Neural progenitor cell (in vitro differentiated cells): ENCODE results near the gene MITF. TPM values are rescaled to one million over a fixed set of nuclear protein-coding genes. Genes with fewer than 3 reads are reported as not detected.

Experiments
- DNase-seq: peaks from one replicate; pipeline ENCODE4 v3.0.0-alpha.2; 2016; ENCODE audit warnings: low spot score
- H2AFZ ChIP-seq: fragments of 200-600 bp; sonication (generic); replicated peaks from 2 replicates; pipeline ENCODE4 v1.6.1; 2016; ENCODE audit warnings: antibody characterized with exemption
- H3F3A ChIP-seq: fragments of 200-600 bp; sonication (generic); 2 replicates; pipeline ENCODE4 v1.6.1; 2016; ENCODE audit warnings: antibody characterized with exemption, low read depth
- H3K27ac ChIP-seq: fragments of 200-600 bp; sonication (generic); 2 replicates; pipeline ENCODE4 v1.5.1; 2016; ENCODE audit warnings: mild to moderate bottlenecking
- H3K27me3 ChIP-seq: fragments of 200-600 bp; sonication (generic); 2 replicates; pipeline ENCODE4 v1.6.1; 2016; ENCODE audit warnings: mild to moderate bottlenecking, moderate library complexity
- H3K36me3 ChIP-seq: fragments of 200-600 bp; sonication (generic); 2 replicates; pipeline ENCODE4 v1.5.1; 2016
- H3K4me1 ChIP-seq: fragments of 200-600 bp; sonication (generic); 2 replicates; pipeline ENCODE4 v1.6.1; 2016; ENCODE audit warnings: mixed run types
- H3K4me2 ChIP-seq: fragments of 200-600 bp; sonication (generic); 2 replicates; pipeline ENCODE4 v1.6.1; 2016
- H3K4me3 ChIP-seq: fragments of 200-600 bp; sonication (generic); 2 replicates; pipeline ENCODE4 v1.5.1; 2016
- H3K79me2 ChIP-seq: fragments of 200-600 bp; sonication (generic); 2 replicates; pipeline ENCODE4 v1.6.1; 2016; ENCODE audit warnings: low read depth
- H3K9ac ChIP-seq: fragments of 200-600 bp; sonication (generic); 2 replicates; pipeline ENCODE4 v1.6.1; 2016
- H3K9me3 ChIP-seq: fragments of 200-600 bp; sonication (generic); 2 replicates; pipeline ENCODE4 v1.5.1; 2016; ENCODE audit warnings: low read depth
- H4K20me1 ChIP-seq: fragments of 200-600 bp; sonication (generic); 2 replicates; pipeline ENCODE4 v1.6.1; 2016; ENCODE audit warnings: low read depth
- H3K27ac Mint-ChIP-seq: 3 replicates; pipeline ENCODE4 v1.8.0; 2021; ENCODE audit warnings: mixed read lengths
- H3K27me3 Mint-ChIP-seq: 2 replicates; pipeline ENCODE4 v1.8.0; 2022; ENCODE audit warnings: low read depth, mild to moderate bottlenecking, inconsistent platforms, moderate library complexity, mixed read lengths; ENCODE audit not compliant: insufficient read depth
- H3K36me3 Mint-ChIP-seq: 3 replicates; pipeline ENCODE4 v1.8.0; 2021; ENCODE audit warnings: mixed read lengths
- H3K4me1 Mint-ChIP-seq: 3 replicates; pipeline ENCODE4 v1.8.0; 2021; ENCODE audit warnings: mixed read lengths
- H3K4me3 Mint-ChIP-seq: 3 replicates; pipeline ENCODE4 v1.8.0; 2021; ENCODE audit warnings: mild to moderate bottlenecking, moderate library complexity, mixed read lengths
- H3K9me3 Mint-ChIP-seq: 3 replicates; pipeline ENCODE4 v1.8.0; 2020; ENCODE audit warnings: mixed read lengths
- CTCF ChIP-seq: fragments of 200-600 bp; sonication (generic); IDR thresholded peaks from 2 replicates; pipeline ENCODE4 v1.5.1; 2017; ENCODE audit warnings: antibody characterized with exemption, mild to moderate bottlenecking
- EZH2 ChIP-seq: fragments of 200-600 bp; sonication (generic); IDR thresholded peaks from 2 replicates; pipeline ENCODE4 v1.6.1; 2017; ENCODE audit warnings: antibody characterized with exemption, mild to moderate bottlenecking, moderate library complexity
- EZH2phosphoT487 ChIP-seq: fragments of 200-600 bp; sonication (generic); IDR thresholded peaks from 2 replicates; pipeline ENCODE4 v1.6.1; 2017; ENCODE audit warnings: antibody characterized with exemption
- total RNA-seq: library from RNA; depleted of rRNA; stranded (reverse); fragments of >200 nt; gene quantifications from 2 replicates; pipeline ENCODE4 v1.2.3, GENCODE V29; 2015; ENCODE audit warnings: low replicate concordance

MITF gene
- total RNA-seq, 1 donor from 2014 or later: not detected

- Histone ChIP-seq H3K4me3 (no peak overlapping the region), H4K20me1 (no peaks in the 10 kb centered on the region), H3K4me2 (no peak overlapping the region), H3F3A (no peaks in the 10 kb centered on the region), H3K27ac (no peak overlapping the region), H2AFZ (no peak overlapping the region), H3K9me3 (no peaks in the 10 kb centered on the region), H3K4me1 (no peaks in the 10 kb centered on the region), H3K36me3 (no peaks in the 10 kb centered on the region), H3K79me2 (no peaks in the 10 kb centered on the region), H3K27me3 (no peaks in the 10 kb centered on the region), H3K9ac (no peak overlapping the region)
- no peak overlapping the region for H3K4me3 Mint-ChIP-seq
- H3K9me3 Mint-ChIP-seq: no peaks in the 10 kb centered on the region
- H3K36me3 Mint-ChIP-seq: no peaks in the 10 kb centered on the region
- TF ChIP-seq EZH2: no peak
- TF ChIP-seq EZH2phosphoT487: no peak
- no peak for TF ChIP-seq CTCF
- no peak overlapping the region for H3K27ac Mint-ChIP-seq
- H3K27me3 Mint-ChIP-seq: peaks cover 2% of the 10 kb centered on the region
- peaks cover 7% of the 10 kb centered on the region for H3K4me1 Mint-ChIP-seq
- DNase-seq: no peak
These were observed 18.4 kb upstream of the MITF start for GRCh38 chr3:69720824-69721223.

- Mint-ChIP-seq H3K27ac (no peak overlapping the region), H3K36me3 (no peaks in the 10 kb centered on the region), H3K27me3 (no peaks in the 10 kb centered on the region), H3K4me1 (peaks cover 4% of the 10 kb centered on the region), H3K9me3 (no peaks in the 10 kb centered on the region), H3K4me3 (no peak overlapping the region)
- Histone ChIP-seq H3F3A (no peaks in the 10 kb centered on the region), H3K4me2 (no peak overlapping the region), H3K9me3 (no peaks in the 10 kb centered on the region), H3K4me1 (no peaks in the 10 kb centered on the region), H4K20me1 (no peaks in the 10 kb centered on the region), H3K36me3 (no peaks in the 10 kb centered on the region), H3K27ac (no peak overlapping the region), H3K79me2 (no peaks in the 10 kb centered on the region), H3K9ac (no peak overlapping the region), H3K27me3 (no peaks in the 10 kb centered on the region), H3K4me3 (no peak overlapping the region), H2AFZ (no peak overlapping the region)
- TF ChIP-seq EZH2 (no peak), CTCF (no peak), EZH2phosphoT487 (no peak)
- DNase-seq: no peak
These were observed 15.9 kb upstream of the MITF start for GRCh38 chr3:69723389-69723788.

- Histone ChIP-seq H3K79me2 (no peaks in the 10 kb centered on the region), H3K36me3 (no peaks in the 10 kb centered on the region), H3K9me3 (no peaks in the 10 kb centered on the region), H3K4me2 (no peak overlapping the region), H2AFZ (no peak overlapping the region), H3K27me3 (no peaks in the 10 kb centered on the region), H3K9ac (no peak overlapping the region), H4K20me1 (no peaks in the 10 kb centered on the region), H3K4me1 (no peaks in the 10 kb centered on the region), H3K27ac (no peak overlapping the region), H3F3A (no peaks in the 10 kb centered on the region), H3K4me3 (no peak overlapping the region)
- H3K27me3 Mint-ChIP-seq: no peaks in the 10 kb centered on the region
- H3K27ac Mint-ChIP-seq: no peak overlapping the region
- H3K9me3 Mint-ChIP-seq: no peaks in the 10 kb centered on the region
- no peaks in the 10 kb centered on the region for H3K36me3 Mint-ChIP-seq
- H3K4me1 Mint-ChIP-seq: peaks cover 3% of the 10 kb centered on the region
- no peak for DNase-seq
- TF ChIP-seq EZH2phosphoT487 (no peak), EZH2 (no peak), CTCF (no peak)
- no peak overlapping the region for H3K4me3 Mint-ChIP-seq
These were observed 14.4 kb upstream of the MITF start for GRCh38 chr3:69724722-69725435.
